Sigmoid colon (tissue), 4 donors: ENCODE results near the gene LAMP1.

ENCODE experiments used
- POLR2A ChIP-seq, 2 donors: fragments of 450-650 bp; IDR thresholded peaks; one replicate each; pipeline ENCODE4 v1.6.1; 2016; ENCODE audit warnings: antibody characterized with exemption in 2 of 2, mild to moderate bottlenecking in 2 of 2, moderate library complexity in 2 of 2
- POLR2AphosphoS5 ChIP-seq, 4 donors: sonication (generic); formaldehyde crosslinking; IDR thresholded peaks; one replicate each; pipeline ENCODE4 v1.6.1; 2017; ENCODE audit warnings: antibody characterized with exemption in 4 of 4
- TF ChIP-seq, protein P1 (sequence below), 4 experiments: fragments of 450-650 bp in 3 of 4; fragments of 200-600 bp in 1 of 4; IDR thresholded peaks; one replicate each; pipeline ENCODE4 v1.5.1; 2016 to 2019; ENCODE audit warnings: antibody characterized with exemption in 4 of 4, mild to moderate bottlenecking in 3 of 4, moderate library complexity in 2 of 4

DNA sequence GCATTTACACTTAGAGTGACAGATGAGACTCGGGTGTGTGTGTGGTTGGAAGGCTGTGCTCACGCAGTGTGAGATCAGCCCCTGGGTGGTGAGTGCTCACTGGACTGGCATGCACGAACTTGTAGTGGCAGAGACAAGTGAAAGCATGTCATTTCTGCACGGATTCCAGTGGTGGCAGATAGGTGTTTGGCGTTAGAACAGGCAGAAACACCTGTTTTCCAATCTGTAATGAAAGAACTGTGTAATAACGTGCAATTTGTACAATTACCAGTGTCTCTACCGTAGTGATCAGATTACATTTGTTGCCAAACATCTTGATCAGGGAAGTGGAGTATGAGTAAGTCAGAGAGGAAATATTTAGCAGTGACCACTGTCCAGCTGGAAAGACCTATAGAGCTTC, 8.2 kb downstream of the LAMP1 start:
- TF ChIP-seq, protein P1, sequence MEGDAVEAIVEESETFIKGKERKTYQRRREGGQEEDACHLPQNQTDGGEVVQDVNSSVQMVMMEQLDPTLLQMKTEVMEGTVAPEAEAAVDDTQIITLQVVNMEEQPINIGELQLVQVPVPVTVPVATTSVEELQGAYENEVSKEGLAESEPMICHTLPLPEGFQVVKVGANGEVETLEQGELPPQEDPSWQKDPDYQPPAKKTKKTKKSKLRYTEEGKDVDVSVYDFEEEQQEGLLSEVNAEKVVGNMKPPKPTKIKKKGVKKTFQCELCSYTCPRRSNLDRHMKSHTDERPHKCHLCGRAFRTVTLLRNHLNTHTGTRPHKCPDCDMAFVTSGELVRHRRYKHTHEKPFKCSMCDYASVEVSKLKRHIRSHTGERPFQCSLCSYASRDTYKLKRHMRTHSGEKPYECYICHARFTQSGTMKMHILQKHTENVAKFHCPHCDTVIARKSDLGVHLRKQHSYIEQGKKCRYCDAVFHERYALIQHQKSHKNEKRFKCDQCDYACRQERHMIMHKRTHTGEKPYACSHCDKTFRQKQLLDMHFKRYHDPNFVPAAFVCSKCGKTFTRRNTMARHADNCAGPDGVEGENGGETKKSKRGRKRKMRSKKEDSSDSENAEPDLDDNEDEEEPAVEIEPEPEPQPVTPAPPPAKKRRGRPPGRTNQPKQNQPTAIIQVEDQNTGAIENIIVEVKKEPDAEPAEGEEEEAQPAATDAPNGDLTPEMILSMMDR (IDR thresholded peaks at IDR 0.05), result no peak
- TF ChIP-seq POLR2AphosphoS5 (IDR thresholded peaks at IDR 0.05), result no peak
- no peak for TF ChIP-seq POLR2A (IDR thresholded peaks at IDR 0.05)
